ENCODE measurements around the gene TYW1.
"Not testable (repeated sequence)": the region's sequence is repeated elsewhere in the genome, so short reads cannot be mapped to it uniquely, and the experiment has no call there.

TYW1 gene

DNA sequence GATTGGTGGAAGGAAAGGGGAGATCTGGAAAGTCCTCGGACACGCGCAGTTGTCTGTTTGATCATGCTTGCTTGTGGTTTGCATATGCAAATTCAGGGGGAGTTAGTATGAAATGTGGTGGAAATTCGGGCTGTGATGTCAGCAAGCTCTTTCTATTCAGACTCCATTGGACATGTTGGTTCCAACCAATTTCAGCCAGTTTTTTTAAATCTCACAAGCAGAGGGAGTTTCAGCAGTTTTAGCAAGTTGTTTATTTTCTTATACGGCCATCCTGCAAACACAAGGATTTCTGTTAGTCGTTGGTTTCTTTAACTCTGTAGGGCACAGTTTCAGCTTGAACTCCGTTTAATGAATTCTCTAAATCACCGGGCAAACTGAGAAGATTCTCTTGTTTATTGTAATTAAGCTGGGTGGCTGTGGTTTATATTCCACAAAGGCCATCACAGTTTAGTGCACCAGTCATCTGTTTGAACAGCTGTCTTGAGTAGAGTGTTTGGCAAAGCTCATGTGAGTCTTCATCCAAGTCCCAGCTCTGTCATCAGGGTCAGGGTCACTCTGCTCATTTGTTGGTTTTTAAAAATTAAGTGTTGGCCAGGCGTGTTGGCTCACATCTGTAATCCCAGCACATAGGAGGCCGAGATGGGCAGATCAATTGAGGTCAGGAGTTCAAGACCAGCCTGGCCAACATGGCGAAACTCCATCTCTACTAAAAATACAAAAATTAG is 196.4 kb downstream of the TYW1 start:
- H3K9ac ChIP-seq (ENCODE audit: low read length); H3K36me3 ChIP-seq (ENCODE audit: control insufficient read depth, insufficient read depth, low read length); H3K4me3 ChIP-seq (ENCODE audit: low read length); H3K27me3 ChIP-seq (ENCODE audit: control insufficient read depth, insufficient read depth, low read length); H3K4me1 ChIP-seq (ENCODE audit: control insufficient read depth, insufficient read depth, low read length); H3K27ac ChIP-seq (ENCODE audit: low read depth, low read length): not testable (repeated sequence)

DNA sequence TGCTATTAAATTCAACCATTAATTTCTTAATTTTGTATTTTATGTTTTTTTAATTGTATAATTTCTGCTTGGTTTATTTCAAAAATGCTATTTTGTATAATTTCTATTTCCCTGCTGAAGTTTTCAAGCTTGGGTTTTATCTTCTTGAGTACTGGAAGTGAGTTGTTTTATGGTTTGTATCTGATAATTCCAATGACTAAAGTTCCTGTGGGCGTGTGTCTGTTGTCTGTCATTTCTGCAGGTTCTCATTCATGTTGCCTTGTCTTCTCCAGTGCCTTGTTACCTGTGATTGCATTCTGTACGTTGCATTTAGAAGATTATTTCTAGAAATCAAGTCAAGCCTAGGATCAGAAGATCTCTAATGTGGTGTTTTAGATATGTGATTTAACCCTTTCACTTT is 199.5 kb downstream of the TYW1 start:
- not testable (repeated sequence) for H3K9ac ChIP-seq (ENCODE audit: low read length); H3K36me3 ChIP-seq (ENCODE audit: control insufficient read depth, insufficient read depth, low read length); H3K27ac ChIP-seq (ENCODE audit: low read depth, low read length); H3K4me1 ChIP-seq (ENCODE audit: control insufficient read depth, insufficient read depth, low read length); H3K4me3 ChIP-seq (ENCODE audit: low read length); H3K27me3 ChIP-seq (ENCODE audit: control insufficient read depth, insufficient read depth, low read length)

DNA sequence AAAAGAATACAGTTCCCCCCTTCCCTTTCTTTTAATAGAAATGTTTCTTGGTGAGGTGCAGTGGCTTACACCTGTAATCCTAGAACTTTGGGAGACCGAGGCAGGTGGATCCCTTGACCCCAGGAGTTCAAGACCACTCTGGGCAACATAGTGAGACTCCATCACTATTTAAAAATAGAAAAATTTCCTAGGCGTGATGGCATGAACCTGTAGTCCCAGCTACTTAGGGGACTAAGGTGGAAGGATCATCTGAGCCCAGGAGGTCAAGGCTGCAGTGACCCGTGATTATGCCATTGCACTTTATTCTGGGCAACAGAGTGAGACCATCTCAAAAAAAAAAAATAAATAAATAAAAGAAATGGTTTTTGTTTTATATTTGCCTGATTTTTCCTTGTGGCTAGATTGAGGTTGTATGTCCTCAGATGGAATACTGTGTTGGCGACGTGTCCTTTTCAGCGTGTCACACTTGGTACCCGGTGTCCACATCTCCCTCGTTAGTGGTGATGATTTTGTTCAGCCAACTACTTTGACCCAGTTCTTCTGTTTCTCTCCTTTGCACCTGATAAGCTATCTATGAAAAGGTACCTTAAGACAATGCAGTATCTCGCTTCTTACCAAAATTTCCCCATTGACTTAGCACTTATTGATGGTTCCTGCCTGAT is 202.4 kb downstream of the TYW1 start:
- H3K27ac ChIP-seq (ENCODE audit: low read depth, low read length); H3K27me3 ChIP-seq (ENCODE audit: control insufficient read depth, insufficient read depth, low read length); H3K36me3 ChIP-seq (ENCODE audit: control insufficient read depth, insufficient read depth, low read length); H3K4me3 ChIP-seq (ENCODE audit: low read length); H3K9ac ChIP-seq (ENCODE audit: low read length); H3K4me1 ChIP-seq (ENCODE audit: control insufficient read depth, insufficient read depth, low read length): not testable (repeated sequence)

DNA sequence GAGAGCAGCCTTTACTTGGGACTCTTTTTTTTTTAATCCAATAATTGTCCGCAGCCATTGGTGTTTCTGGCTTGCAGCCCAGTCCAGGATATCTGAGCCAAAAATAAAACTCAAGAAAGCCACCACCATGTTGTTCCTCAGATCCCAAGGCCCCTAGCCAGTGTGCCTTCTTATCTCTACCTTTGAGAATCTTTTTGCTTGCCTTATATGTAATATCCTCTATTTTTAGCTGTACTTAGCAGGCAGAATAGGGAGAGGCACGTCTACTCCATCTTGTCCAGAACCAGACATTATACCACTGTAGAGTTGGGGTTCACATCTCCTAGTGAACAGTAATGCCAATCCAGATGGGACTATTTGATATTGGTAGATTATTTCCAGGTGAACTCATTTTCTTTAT is 209.1 kb downstream of the TYW1 start:
- H3K27ac ChIP-seq (ENCODE audit: low read depth, low read length); H3K27me3 ChIP-seq (ENCODE audit: control insufficient read depth, insufficient read depth, low read length); H3K4me1 ChIP-seq (ENCODE audit: control insufficient read depth, insufficient read depth, low read length); H3K36me3 ChIP-seq (ENCODE audit: control insufficient read depth, insufficient read depth, low read length); H3K9ac ChIP-seq (ENCODE audit: low read length); H3K4me3 ChIP-seq (ENCODE audit: low read length): not testable (repeated sequence)

DNA sequence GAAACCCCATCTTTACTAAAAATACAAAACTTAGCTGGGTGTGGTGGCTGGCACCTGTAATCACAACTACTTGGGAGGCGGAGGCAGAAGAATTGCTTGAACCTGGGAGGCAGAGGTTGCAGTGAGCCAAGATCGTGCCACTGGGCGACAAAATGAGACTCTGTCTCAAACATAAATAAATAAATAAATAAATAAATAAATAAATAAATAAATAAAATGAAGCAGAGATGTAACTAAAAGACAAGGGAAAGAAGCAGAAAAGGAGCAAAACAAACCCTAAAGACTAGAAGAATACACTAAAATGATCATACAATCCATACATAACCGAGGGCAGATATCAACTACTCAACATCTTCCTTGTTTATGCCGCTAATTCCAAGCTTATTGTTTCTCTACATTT is 209.8 kb downstream of the TYW1 start:
- Histone ChIP-seq H3K27me3 (ENCODE audit: control insufficient read depth, insufficient read depth, low read length) (no peaks in the 10 kb centered on the region), H3K4me3 (ENCODE audit: low read length) (no peak overlapping the region), H3K27ac (ENCODE audit: low read depth, low read length) (no peak overlapping the region), H3K4me1 (ENCODE audit: control insufficient read depth, insufficient read depth, low read length) (no peaks in the 10 kb centered on the region), H3K9ac (ENCODE audit: low read length) (no peak overlapping the region), H3K36me3 (ENCODE audit: control insufficient read depth, insufficient read depth, low read length) (peaks cover 5% of the 10 kb centered on the region)

DNA sequence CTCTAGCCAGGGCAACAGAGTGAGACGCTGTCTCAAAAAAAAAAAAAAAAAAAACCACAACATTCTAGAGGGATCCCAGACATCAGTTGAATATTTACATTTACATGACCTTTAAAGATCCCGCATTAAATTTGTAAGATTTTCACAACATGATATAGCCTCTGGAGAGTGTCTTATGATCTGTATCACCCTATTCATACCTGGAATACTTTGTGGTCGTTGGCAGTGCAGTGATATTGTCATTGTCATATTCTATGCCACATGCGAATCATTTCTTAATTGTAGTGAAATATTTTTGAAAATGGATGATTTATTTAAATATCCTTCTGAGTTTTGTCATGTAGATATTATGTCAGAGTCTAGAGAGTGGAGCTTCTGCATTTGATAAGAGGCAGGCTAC is 212.0 kb downstream of the TYW1 start:
- not testable (repeated sequence) for H3K36me3 ChIP-seq (ENCODE audit: control insufficient read depth, insufficient read depth, low read length)

DNA sequence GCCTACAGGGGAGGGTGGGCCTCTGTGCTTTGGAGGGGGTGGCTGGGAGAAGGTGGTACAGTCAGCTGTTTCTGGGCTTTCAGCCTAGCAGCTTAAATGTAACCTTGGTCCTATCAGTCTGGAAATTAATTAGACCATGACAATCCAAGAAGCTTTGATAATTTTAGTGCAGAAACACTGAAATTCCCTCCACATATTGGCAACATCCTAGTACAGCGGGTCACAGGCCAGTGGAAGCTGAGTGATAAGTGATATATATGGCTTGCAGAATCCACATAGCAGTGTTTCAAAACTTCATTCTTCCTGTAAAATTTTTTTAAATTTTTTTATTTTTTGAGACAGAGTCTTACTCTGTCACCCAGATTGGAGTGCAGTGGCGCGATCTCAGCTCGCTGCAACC is 212.6 kb downstream of the TYW1 start:
- H3K27ac ChIP-seq (ENCODE audit: low read depth, low read length) = no peak overlapping the region
- H3K27me3 ChIP-seq (ENCODE audit: control insufficient read depth, insufficient read depth, low read length) = no peaks in the 10 kb centered on the region
- H3K4me3 ChIP-seq (ENCODE audit: low read length) = no peak overlapping the region
- peaks cover 5% of the 10 kb centered on the region for H3K36me3 ChIP-seq (ENCODE audit: control insufficient read depth, insufficient read depth, low read length)
- no peaks in the 10 kb centered on the region for H3K4me1 ChIP-seq (ENCODE audit: control insufficient read depth, insufficient read depth, low read length)
- H3K9ac ChIP-seq (ENCODE audit: low read length) = no peak overlapping the region

More for the DNA sequence above, 212.0 kb downstream of the TYW1 start:
- not testable (repeated sequence) for H3K27me3 ChIP-seq (ENCODE audit: control insufficient read depth, insufficient read depth, low read length); H3K9ac ChIP-seq (ENCODE audit: low read length); H3K4me3 ChIP-seq (ENCODE audit: low read length); H3K27ac ChIP-seq (ENCODE audit: low read depth, low read length); H3K4me1 ChIP-seq (ENCODE audit: control insufficient read depth, insufficient read depth, low read length)

DNA sequence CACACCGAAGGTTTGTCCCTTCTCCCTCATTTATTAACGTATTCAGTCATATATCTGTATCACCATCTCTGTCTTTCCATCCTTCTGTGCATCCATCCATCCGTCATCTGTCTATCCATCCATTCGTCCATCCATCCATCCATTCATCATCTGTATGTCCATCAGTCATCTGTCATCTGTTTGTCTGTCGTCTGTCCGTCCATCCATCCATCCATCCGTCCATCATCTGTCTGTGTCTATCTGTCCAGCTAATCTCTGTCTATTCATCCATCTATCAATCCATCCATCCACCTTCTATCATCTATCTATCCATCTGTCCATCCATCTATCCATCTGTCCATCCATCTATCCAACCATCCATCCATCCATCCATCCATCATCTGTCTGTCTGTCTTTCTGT is 213.9 kb downstream of the TYW1 start:
- Histone ChIP-seq H3K9ac (ENCODE audit: low read length) (no peak overlapping the region), H3K4me3 (ENCODE audit: low read length) (no peak overlapping the region), H3K36me3 (ENCODE audit: control insufficient read depth, insufficient read depth, low read length) (peaks cover 5% of the 10 kb centered on the region), H3K27me3 (ENCODE audit: control insufficient read depth, insufficient read depth, low read length) (no peaks in the 10 kb centered on the region), H3K4me1 (ENCODE audit: control insufficient read depth, insufficient read depth, low read length) (no peaks in the 10 kb centered on the region), H3K27ac (ENCODE audit: low read depth, low read length) (no peak overlapping the region)

DNA sequence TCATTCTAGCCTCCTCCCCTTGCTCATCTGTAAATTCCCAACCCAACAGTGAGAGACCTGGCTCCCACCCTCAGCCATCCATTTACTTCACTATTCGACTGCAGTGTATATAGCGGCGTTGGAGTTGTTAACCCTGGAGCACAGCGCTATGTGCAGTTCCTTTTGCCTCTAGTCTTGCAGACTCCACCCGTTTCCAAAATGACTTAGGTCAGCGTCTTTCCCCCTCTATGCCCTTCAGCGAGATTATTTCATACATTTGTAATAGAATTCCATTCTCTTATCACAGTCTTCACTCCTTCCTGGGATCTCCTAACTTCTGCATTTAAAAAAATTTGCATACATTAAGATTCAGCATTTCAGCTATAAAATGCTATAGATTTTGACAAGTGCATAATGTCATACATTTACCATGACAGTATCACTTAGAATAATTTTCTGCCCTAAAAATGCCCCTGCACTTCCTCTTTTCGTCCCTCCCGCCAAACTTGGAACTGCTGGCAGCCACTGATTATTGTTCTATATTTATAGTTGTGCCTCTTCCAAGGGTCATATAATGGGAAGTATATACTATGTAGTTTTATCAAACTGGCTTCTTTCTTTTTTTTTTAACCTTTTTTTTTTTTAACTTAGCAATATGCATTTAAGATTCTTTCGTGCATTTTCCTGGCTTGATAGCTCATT is 215.2 kb downstream of the TYW1 start:
- not testable (repeated sequence) for H3K27ac ChIP-seq (ENCODE audit: low read depth, low read length); H3K9ac ChIP-seq (ENCODE audit: low read length); H3K36me3 ChIP-seq (ENCODE audit: control insufficient read depth, insufficient read depth, low read length); H3K4me1 ChIP-seq (ENCODE audit: control insufficient read depth, insufficient read depth, low read length); H3K27me3 ChIP-seq (ENCODE audit: control insufficient read depth, insufficient read depth, low read length); H3K4me3 ChIP-seq (ENCODE audit: low read length)

DNA sequence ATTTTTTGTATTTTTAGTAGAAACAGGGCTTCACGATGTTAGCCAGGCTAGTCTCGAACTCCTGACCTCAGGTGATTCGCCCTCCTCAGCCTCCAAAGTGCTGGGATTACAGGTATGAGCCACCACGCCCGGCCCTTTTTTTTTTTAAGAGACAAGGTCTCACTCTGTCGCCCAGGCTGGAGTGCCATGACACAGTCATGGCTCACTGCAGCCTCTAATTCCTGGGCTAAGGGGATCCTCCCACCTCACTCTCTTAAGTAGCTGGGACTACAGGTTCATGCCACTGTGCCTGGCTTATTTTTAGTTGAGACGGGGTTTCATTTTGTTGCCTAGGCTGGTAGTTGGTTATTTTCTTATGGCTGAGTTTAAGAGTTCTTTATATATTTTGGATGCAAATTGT is 216.4 kb downstream of the TYW1 start:
- H3K36me3 ChIP-seq (ENCODE audit: control insufficient read depth, insufficient read depth, low read length); H3K4me3 ChIP-seq (ENCODE audit: low read length); H3K27me3 ChIP-seq (ENCODE audit: control insufficient read depth, insufficient read depth, low read length); H3K27ac ChIP-seq (ENCODE audit: low read depth, low read length); H3K4me1 ChIP-seq (ENCODE audit: control insufficient read depth, insufficient read depth, low read length); H3K9ac ChIP-seq (ENCODE audit: low read length): not testable (repeated sequence)

DNA sequence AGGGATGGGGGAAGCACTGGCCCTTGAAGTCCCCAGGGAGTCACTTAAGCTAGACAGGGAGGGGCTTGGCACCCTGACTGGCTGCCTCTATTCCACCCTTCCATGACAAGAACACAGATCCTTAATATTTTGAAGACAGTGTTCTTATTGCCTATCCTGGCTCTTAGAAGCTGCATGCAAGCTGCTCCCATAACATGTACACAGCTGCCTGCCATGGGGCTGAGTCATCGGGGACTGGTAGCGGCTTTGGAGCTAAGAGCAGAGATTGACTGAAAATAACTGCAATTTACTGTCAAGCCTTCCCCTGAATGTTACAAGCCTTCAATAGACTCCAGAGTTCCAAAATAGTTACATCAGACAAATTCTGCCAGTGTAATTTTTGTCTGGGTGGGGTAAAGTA is 226.9 kb downstream of the TYW1 start:
- H3K27me3 ChIP-seq (ENCODE audit: control insufficient read depth, insufficient read depth, low read length); H3K9ac ChIP-seq (ENCODE audit: low read length); H3K27ac ChIP-seq (ENCODE audit: low read depth, low read length): not testable (repeated sequence)

DNA sequence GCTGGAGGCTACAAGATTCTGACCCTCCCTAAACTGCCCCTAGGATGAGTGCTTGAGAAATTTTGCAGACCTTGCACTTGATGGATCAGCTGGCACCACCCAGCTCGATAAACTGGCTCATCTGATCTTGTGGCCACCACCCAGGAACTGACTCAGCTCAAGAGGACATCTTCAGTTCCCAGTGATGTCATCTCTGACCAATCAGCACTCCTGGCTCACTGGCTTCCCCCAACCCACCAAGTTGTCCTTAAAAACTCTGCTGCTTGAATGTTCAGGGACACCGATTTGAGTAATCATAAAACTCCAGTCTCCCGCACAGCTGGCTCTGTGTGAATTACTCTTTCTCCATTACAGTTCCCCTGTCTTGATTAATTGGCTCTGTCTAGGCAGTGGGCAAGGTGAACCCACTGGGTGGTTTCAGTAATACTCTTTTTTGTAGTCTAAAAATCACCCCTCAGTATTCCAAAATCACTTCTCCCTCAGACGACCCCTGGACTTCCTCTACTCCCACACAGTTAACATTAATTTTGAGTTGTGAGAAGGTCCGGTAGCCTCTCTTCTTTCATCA is 229.8 kb downstream of the TYW1 start:
- H3K27me3 ChIP-seq (ENCODE audit: control insufficient read depth, insufficient read depth, low read length); H3K9ac ChIP-seq (ENCODE audit: low read length); H3K4me3 ChIP-seq (ENCODE audit: low read length); H3K36me3 ChIP-seq (ENCODE audit: control insufficient read depth, insufficient read depth, low read length); H3K4me1 ChIP-seq (ENCODE audit: control insufficient read depth, insufficient read depth, low read length); H3K27ac ChIP-seq (ENCODE audit: low read depth, low read length): not testable (repeated sequence)

More for the DNA sequence above, 226.9 kb downstream of the TYW1 start:
- not testable (repeated sequence) for H3K4me1 ChIP-seq (ENCODE audit: control insufficient read depth, insufficient read depth, low read length); H3K36me3 ChIP-seq (ENCODE audit: control insufficient read depth, insufficient read depth, low read length); H3K4me3 ChIP-seq (ENCODE audit: low read length)

Data from rectal smooth muscle tissue (tissue), 1 donor.